Transverse colon (tissue), 4 donors: Measurements from ENCODE around the gene TLL1.

ENCODE experiments used
- CTCF ChIP-seq, 5 experiments: fragments of 200-600 bp in 3 of 5; fragments of 450-650 bp in 2 of 5; sonication (generic) in 3 of 5; IDR thresholded peaks; 1 replicate in 2 of 5; 2 replicates in 3 of 5; pipeline ENCODE4 v1.5.1; 2016 to 2017; ENCODE audit warnings: antibody characterized with exemption in 5 of 5, inconsistent platforms in 3 of 5, mild to moderate bottlenecking in 2 of 5, moderate library complexity in 1 of 5
- EP300 ChIP-seq: sonication (generic); formaldehyde crosslinking; IDR thresholded peaks from one replicate; pipeline ENCODE4 v1.6.1; 2017; ENCODE audit warnings: antibody characterized with exemption, low read depth
- POLR2A ChIP-seq: fragments of 450-650 bp; IDR thresholded peaks from one replicate; pipeline ENCODE4 v1.6.1; 2016; ENCODE audit warnings: antibody characterized with exemption, mild to moderate bottlenecking, moderate library complexity
- POLR2AphosphoS5 ChIP-seq, 3 donors: sonication (generic); formaldehyde crosslinking; IDR thresholded peaks; one replicate each; pipeline ENCODE4 v1.6.1; 2016; ENCODE audit warnings: antibody characterized with exemption in 3 of 3

- TF ChIP-seq POLR2A (no peak), EP300 (no peak), CTCF (IDR thresholded peaks at IDR 0.05) (no peak), POLR2AphosphoS5 (IDR thresholded peaks at IDR 0.05) (no peak)
Observed at GRCh38 chr4:166044871-166045270, 171.8 kb downstream of the TLL1 start.
